Heart left ventricle (tissue), 16 donors: Measurements from ENCODE around the gene INSM2. TPM values are rescaled to one million over a fixed set of nuclear protein-coding genes. Genes with fewer than 3 reads are reported as not detected.

ENCODE experiments used
- ATAC-seq, 4 donors: fragments of 200-7000 bp; cut with Tn5 transposase; one replicate each; pipeline ENCODE4 v1.9.1; 2020 to 2022; ENCODE audit warnings: moderate library complexity in 4 of 4, mild to moderate bottlenecking in 3 of 4, moderate number of reproducible peaks in 1 of 4
- DNase-seq, 5 donors: peaks; one replicate each; pipeline ENCODE4 v3.0.0-alpha.2; 2020
- H3K27ac ChIP-seq, 12 donors: fragments of 200-600 bp; sonication (generic) in 4 of 12; one replicate each; pipeline versions ENCODE4 v1.5.0 to v1.8.0; 2016 to 2022; ENCODE audit warnings: mild to moderate bottlenecking in 2 of 12
- H3K27me3 ChIP-seq, 9 donors: fragments of 200-600 bp; sonication (generic) in 2 of 9; one replicate each; pipeline versions ENCODE4 v1.5.1 to v1.8.0; 2016 to 2022; ENCODE audit warnings: mild to moderate bottlenecking in 3 of 9
- H3K36me3 ChIP-seq, 9 donors: fragments of 200-600 bp; sonication (generic) in 2 of 9; one replicate each; pipeline versions ENCODE4 v1.5.0 to v1.8.0; 2018 to 2022; ENCODE audit warnings: mild to moderate bottlenecking in 2 of 9
- H3K4me1 ChIP-seq, 12 donors: fragments of 200-600 bp; sonication (generic) in 4 of 12; one replicate each; pipeline versions ENCODE4 v1.5.0 to v1.8.0; 2016 to 2022; ENCODE audit warnings: mild to moderate bottlenecking in 3 of 12
- H3K4me3 ChIP-seq, 12 donors: fragments of 200-600 bp; sonication (generic) in 4 of 12; one replicate each; pipeline versions ENCODE4 v1.5.0 to v1.8.0; 2017 to 2022; ENCODE audit warnings: mild to moderate bottlenecking in 9 of 12, moderate library complexity in 4 of 12
- H3K9me3 ChIP-seq, 12 donors: fragments of 200-600 bp; sonication (generic) in 4 of 12; one replicate each; pipeline versions ENCODE4 v1.5.0 to v1.8.0; 2016 to 2022; ENCODE audit warnings: mild to moderate bottlenecking in 1 of 12
- CTCF ChIP-seq, 12 donors: fragments of 200-600 bp; sonication (generic) in 4 of 12; IDR thresholded peaks; one replicate each; pipeline versions ENCODE4 v1.5.0 to v1.8.0; 2018 to 2022; ENCODE audit warnings: antibody characterized with exemption in 12 of 12, mild to moderate bottlenecking in 5 of 12
- POLR2A ChIP-seq, 2 donors: fragments of 450-650 bp; IDR thresholded peaks; one replicate each; pipeline ENCODE4 v1.6.1; 2017; ENCODE audit warnings: antibody characterized with exemption in 2 of 2, mild to moderate bottlenecking in 2 of 2, moderate library complexity in 2 of 2
- WGBS, 4 donors: extraction: QIAGEN DNeasy Blood & Tissue Kit in 2 of 4; methylation state at CpG; one replicate each; pipeline versions ENCODE4 v1.1.5 to v1.1.7; 2013 to 2018; 5-methylcytosine and 5-hydroxymethylcytosine counted together
- intact Hi-C, 10 donors: fragments of 100-400 bp; cut with DNase I; formaldehyde crosslinking; loops; one replicate each; pipeline versions ENCODE4 v1.11.1 to v1.14.2; 2022
- polyA plus RNA-seq, 2 donors: library from polyadenylated mRNA; stranded (reverse); fragments of 200-250 nt; gene quantifications; one replicate each; pipeline ENCODE4 v1.2.3, GENCODE V29; 2013
- total RNA-seq, 9 donors: library from RNA; depleted of rRNA in 2 of 9; stranded (reverse); fragments of >200 nt in 2 of 9; fragmentation: NEBNext Ultra II Directional in 3 of 9; extraction: Animal tissue kit (Norgen Biotek cat#: 25700) in 3 of 9; gene quantifications; one replicate each; pipeline versions ENCODE4 v1.1.0 to v1.2.4, GENCODE V29; 2016 to 2023
- donor health status: ischemic (EF 13 %, LVEDD 7.1; RV severe dilation, severe dysfunction).
- donor health status: healthy with polysubstance abuse.
- donor health status: DM: no; HTN: yes; CAD: no.
- donor health status: DM: no; HTN: no; CAD: no.
- donor health status: ischemic (EF 25% LVEDD 6.9; RV normal size, moderate dysfunction).
- donor health status: ischemic (EF 25% LVEDD 5.7; RV mildly dilated, moderate dysfunction).
- donor health status: healthy.
- donor health status: DM: yes; HTN: yes; CAD: no.
- donor health status: ischemic (EF 35%, LVEDD 5.7; RV mildly dilated, moderate dysfunction).
- donor health status: nonischemic (EF 11% LVEDD 7.7; RV severe dilation, severe dysfunction).
- donor health status: DM: yes; HTN: yes; CAD: no.
- donor health status: PGD.
- donor health status: ischemic (EF 29% LVEDD 5.4; RV normal size, mild dysfunction).
- donor health status: nonischemic (EF 23%, LVEDD 6.1; RV moderate dilation, normal function).

Gene INSM2
- total and polyA plus RNA-seq, 11 donors: not detected

DNA sequence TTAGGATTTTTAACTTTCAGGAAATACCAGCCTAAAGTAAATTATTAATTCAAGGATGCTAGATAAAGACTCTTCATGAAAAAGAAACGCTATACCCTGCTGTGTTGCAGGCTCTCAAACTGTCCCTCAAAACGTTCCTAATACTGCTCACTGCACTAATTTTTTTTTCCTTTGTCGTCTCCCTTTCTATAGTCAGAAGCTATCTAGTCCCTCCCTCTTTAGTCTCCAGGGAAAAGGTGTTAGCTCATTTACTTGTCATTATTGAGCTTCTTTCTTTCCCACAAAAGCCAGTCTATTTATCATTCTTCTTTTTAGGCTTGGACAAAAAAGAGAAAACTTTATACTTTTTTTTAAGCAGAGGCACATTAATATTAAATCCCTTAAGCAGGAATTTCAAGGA lies 30.3 kb upstream of the INSM2 start:
- H3K36me3 ChIP-seq: no peaks in the 10 kb centered on the region
- H3K4me3 ChIP-seq: no peak overlapping the region
- TF ChIP-seq CTCF (IDR thresholded peaks at IDR 0.05): no peak
- TF ChIP-seq POLR2A (IDR thresholded peaks at IDR 0.05): no peak
- no peak for ATAC-seq
- H3K4me1 ChIP-seq: no peaks in the 10 kb centered on the region
- H3K27me3 ChIP-seq: peaks cover 0 to 4% (median 0%) of the 10 kb centered on the region in 9 donors
- no peak overlapping the region for H3K27ac ChIP-seq
- H3K9me3 ChIP-seq: peaks cover 0 to 4% (median 0%) of the 10 kb centered on the region in 12 donors
- WGBS, 4 donors: 24 to 32% (median 29%) methylated on average over 3 of the region's 3 CpGs
- intact Hi-C loops: no loop called here
- DNase-seq: no peak

GRCh38 chr14:35504260-35504659 lies 29.7 kb upstream of the INSM2 start:
- Histone ChIP-seq H3K27ac (no peak overlapping the region), H3K4me3 (no peak overlapping the region), H3K36me3 (no peaks in the 10 kb centered on the region), H3K9me3 (peaks cover 0 to 4% (median 0%) of the 10 kb centered on the region in 12 donors), H3K27me3 (peaks cover 0 to 4% (median 0%) of the 10 kb centered on the region in 9 donors), H3K4me1 (no peaks in the 10 kb centered on the region)
- TF ChIP-seq POLR2A (IDR thresholded peaks at IDR 0.05) (no peak), CTCF (IDR thresholded peaks at IDR 0.05) (no peak)
- 49 to 55% (median 51%) methylated on average over 1 of the region's 1 CpG for WGBS, 4 donors
- intact Hi-C loops: no loop called here
- ATAC-seq: no peak
- DNase-seq: no peak

DNA sequence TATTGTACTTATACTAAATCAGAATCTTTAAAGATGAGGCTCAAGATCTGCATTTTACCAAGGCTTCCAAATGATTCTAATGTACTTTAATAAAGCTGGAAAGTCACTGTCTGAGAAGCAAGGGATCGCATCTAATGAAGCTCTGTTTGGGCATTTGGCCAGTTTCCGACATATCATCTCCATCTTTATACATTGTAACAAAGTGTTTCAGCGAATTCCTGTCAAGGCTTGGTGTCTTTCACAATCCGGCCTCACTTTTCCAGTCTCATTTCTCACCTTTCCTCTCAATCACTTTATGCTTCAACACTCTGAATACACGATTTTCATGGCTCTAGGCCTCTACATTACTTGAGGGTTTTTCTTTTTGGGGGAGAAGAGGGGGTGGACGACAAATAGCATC lies 27.5 kb upstream of the INSM2 start:
- TF ChIP-seq POLR2A (IDR thresholded peaks at IDR 0.05) (no peak), CTCF (IDR thresholded peaks at IDR 0.05) (no peak)
- no peaks in the 10 kb centered on the region for H3K4me1 ChIP-seq
- intact Hi-C loops: no loop called here
- H3K9me3 ChIP-seq: no peaks in the 10 kb centered on the region
- H3K4me3 ChIP-seq: no peak overlapping the region
- H3K27ac ChIP-seq: no peak overlapping the region
- WGBS, 4 donors: 74 to 79% (median 77%) methylated on average over 6 of the region's 6 CpGs
- DNase-seq (no peak), ATAC-seq (no peak)
- no peaks in the 10 kb centered on the region for H3K27me3 ChIP-seq
- H3K36me3 ChIP-seq: no peaks in the 10 kb centered on the region

DNA sequence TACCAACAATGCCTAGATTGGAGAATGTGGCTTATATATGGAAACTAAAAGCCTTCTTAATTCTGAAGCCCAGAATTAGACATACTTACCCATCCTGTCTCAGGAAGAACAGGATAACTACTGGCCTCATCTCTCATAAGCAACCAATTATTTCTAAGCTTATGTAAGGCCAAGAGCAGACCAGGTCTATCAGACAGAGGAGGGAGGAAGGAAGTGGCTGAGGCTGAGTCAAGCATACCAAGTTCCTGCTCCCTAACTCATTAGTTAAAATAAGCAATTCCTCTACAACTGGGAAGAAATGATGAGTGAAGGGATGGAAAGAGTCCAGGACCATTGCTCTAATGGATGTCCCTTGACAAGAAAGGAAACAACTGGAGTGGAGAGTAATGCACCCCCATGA lies 27.0 kb upstream of the INSM2 start:
- TF ChIP-seq POLR2A (IDR thresholded peaks at IDR 0.05): no peak
- H3K27me3 ChIP-seq: no peaks in the 10 kb centered on the region
- H3K9me3 ChIP-seq: no peaks in the 10 kb centered on the region
- no peak overlapping the region for H3K4me3 ChIP-seq
- intact Hi-C loops: no loop called here
- DNase-seq (no peak), ATAC-seq (no peak)
- H3K4me1 ChIP-seq: no peaks in the 10 kb centered on the region
- H3K36me3 ChIP-seq: no peaks in the 10 kb centered on the region
- H3K27ac ChIP-seq: no peak overlapping the region

GRCh38 chr14:35509846-35510245 lies 24.1 kb upstream of the INSM2 start:
- no peaks in the 10 kb centered on the region for H3K36me3 ChIP-seq
- DNase-seq: no peak
- ATAC-seq: no peak
- no peak for TF ChIP-seq CTCF (IDR thresholded peaks at IDR 0.05)
- TF ChIP-seq POLR2A (IDR thresholded peaks at IDR 0.05): no peak
- no peak overlapping the region for H3K4me3 ChIP-seq
- 81 to 88% (median 84%) methylated on average over 2 of the region's 2 CpGs for WGBS, 4 donors
- H3K27me3 ChIP-seq: no peaks in the 10 kb centered on the region
- H3K4me1 ChIP-seq: no peaks in the 10 kb centered on the region
- H3K9me3 ChIP-seq: no peaks in the 10 kb centered on the region
- no peak overlapping the region for H3K27ac ChIP-seq
- intact Hi-C loops: no loop called here
